Stimulated activated CD8-positive, alpha-beta memory T cell treated with anti-CD3 and anti-CD28 coated beads, Interleukin-7, amount 100 ng/mL, for 1 hour (primary cell): Measurements from ENCODE around the gene KCNJ2.

Source experiments
- DNase-seq, 2 donors: peaks; one replicate each; pipeline ENCODE4 v3.0.0-alpha.2; 2020; ENCODE audit warnings: low read depth in 2 of 2

KCNJ2 gene

GRCh38 chr17:70168977-70169708 lies at the start of gene KCNJ2:
Gene KCNJ2 (plus strand): TSS chr17:70169532. CDS start chr17:70175040, 5,508 bp downstream.
- DNase-seq, result no peak

- DNase-seq, result no peak
Observed at GRCh38 chr17:70119545-70119944, 49.8 kb upstream of the KCNJ2 start.

- DNase-seq, result no peak
Observed at GRCh38 chr17:70119983-70120382, 49.3 kb upstream of the KCNJ2 start.

- no peak for DNase-seq
Observed at GRCh38 chr17:70120425-70120824, 48.9 kb upstream of the KCNJ2 start.

GRCh38 chr17:70121126-70121525 lies 48.2 kb upstream of the KCNJ2 start:
- DNase-seq, result no peak

GRCh38 chr17:70123193-70123592 lies 46.1 kb upstream of the KCNJ2 start:
- DNase-seq, result no peak

- no peak for DNase-seq
Observed at GRCh38 chr17:70124723-70125122, 44.6 kb upstream of the KCNJ2 start.

- no peak for DNase-seq
Observed at GRCh38 chr17:70127221-70127873, 42.0 kb upstream of the KCNJ2 start.

- DNase-seq, result no peak
Observed at GRCh38 chr17:70128727-70129238, 40.5 kb upstream of the KCNJ2 start.

GRCh38 chr17:70130289-70130688 lies 39.0 kb upstream of the KCNJ2 start:
- no peak for DNase-seq

GRCh38 chr17:70132505-70132904 lies 36.8 kb upstream of the KCNJ2 start:
- no peak for DNase-seq

- no peak for DNase-seq
Observed at GRCh38 chr17:70134042-70134441, 35.3 kb upstream of the KCNJ2 start.

- DNase-seq, result no peak
Observed at GRCh38 chr17:70134777-70135176, 34.6 kb upstream of the KCNJ2 start.

GRCh38 chr17:70136131-70136530 lies 33.2 kb upstream of the KCNJ2 start:
- no peak for DNase-seq

GRCh38 chr17:70137451-70138230 lies 31.7 kb upstream of the KCNJ2 start:
- DNase-seq, result no peak

- no peak for DNase-seq
Observed at GRCh38 chr17:70138291-70138865, 31.0 kb upstream of the KCNJ2 start.

- DNase-seq, result no peak
Observed at GRCh38 chr17:70139449-70139993, 29.8 kb upstream of the KCNJ2 start.

GRCh38 chr17:70144260-70144846 lies 25.0 kb upstream of the KCNJ2 start:
- DNase-seq, result no peak

GRCh38 chr17:70153210-70153609 lies 16.1 kb upstream of the KCNJ2 start:
- no peak for DNase-seq

GRCh38 chr17:70157151-70157550 lies 12.2 kb upstream of the KCNJ2 start:
- DNase-seq, result no peak

GRCh38 chr17:70158180-70158579 lies 11.2 kb upstream of the KCNJ2 start:
- DNase-seq, result no peak
